H9 (cell line): ENCODE data around the gene MIGA2. TPM values are rescaled to one million over a fixed set of nuclear protein-coding genes. Genes with fewer than 3 reads are reported as not detected.

Experiments
- DNase-seq: peaks from one replicate; pipeline ENCODE4 v3.0.0-alpha.2; 2017
- H2AFZ ChIP-seq: one replicate; pipeline ENCODE4 v1.6.1; 2013; ENCODE audit warnings: mild to moderate bottlenecking, low read length, control low read depth, moderate library complexity
- H2AK5ac ChIP-seq: 2 replicates; pipeline ENCODE4 v1.6.1; 2013; ENCODE audit warnings: low read length, control low read depth, mixed read lengths; ENCODE audit not compliant: insufficient read length
- H2BK120ac ChIP-seq: one replicate; pipeline ENCODE4 v1.6.1; 2013; ENCODE audit warnings: low read depth, mild to moderate bottlenecking, low read length, control low read depth, inconsistent platforms; ENCODE audit not compliant: poor library complexity, severe bottlenecking
- H2BK12ac ChIP-seq: 2 replicates; pipeline ENCODE4 v1.6.1; 2013; ENCODE audit warnings: low read length, control low read depth, mixed read lengths, low read depth; ENCODE audit not compliant: insufficient read length
- H2BK15ac ChIP-seq: 2 replicates; pipeline ENCODE4 v1.6.1; 2013; ENCODE audit warnings: low read depth, low read length, control low read depth
- H2BK20ac ChIP-seq: one replicate; pipeline ENCODE4 v1.6.1; 2013; ENCODE audit warnings: low read depth, mild to moderate bottlenecking, low read length, control low read depth, inconsistent platforms; ENCODE audit not compliant: poor library complexity, severe bottlenecking
- H2BK5ac ChIP-seq: 2 replicates; pipeline ENCODE4 v1.6.1; 2013; ENCODE audit warnings: low read length, control low read depth, mixed read lengths; ENCODE audit not compliant: insufficient read length
- H3K14ac ChIP-seq: 2 replicates; pipeline ENCODE4 v1.6.1; 2013; ENCODE audit warnings: low read length, control low read depth; ENCODE audit not compliant: insufficient read depth
- H3K18ac ChIP-seq: 2 replicates; pipeline ENCODE4 v1.6.1; 2013; ENCODE audit warnings: low read depth, mild to moderate bottlenecking, mixed read lengths, low read length, control low read depth; ENCODE audit not compliant: insufficient read length
- H3K23ac ChIP-seq: 2 replicates; pipeline ENCODE4 v1.6.1; 2013; ENCODE audit warnings: low read length, control low read depth, mixed read lengths, low read depth; ENCODE audit not compliant: insufficient read length
- H3K23me2 ChIP-seq: 2 replicates; pipeline ENCODE4 v1.6.1; 2013; ENCODE audit warnings: low read depth, mild to moderate bottlenecking, mixed read lengths, low read length, control low read depth; ENCODE audit not compliant: insufficient read length, poor library complexity, severe bottlenecking
- H3K27ac ChIP-seq: 2 replicates; pipeline ENCODE4 v1.5.1; 2013; ENCODE audit warnings: low read length, control low read depth, mixed read lengths, low read depth; ENCODE audit not compliant: insufficient read length
- H3K27me3 ChIP-seq: 2 replicates; pipeline ENCODE4 v1.6.1; 2013; ENCODE audit warnings: low read length, control low read depth, inconsistent platforms; ENCODE audit not compliant: insufficient read depth
- H3K4ac ChIP-seq: 2 replicates; pipeline ENCODE4 v1.6.1; 2013; ENCODE audit warnings: low read depth, mild to moderate bottlenecking, control low read depth, inconsistent platforms, low read length, moderate library complexity
- H3K4me1 ChIP-seq: 2 replicates; pipeline ENCODE4 v1.6.1; 2013; ENCODE audit warnings: low read length, control low read depth, inconsistent platforms; ENCODE audit not compliant: insufficient read depth
- H3K4me2 ChIP-seq: 2 replicates; pipeline ENCODE4 v1.6.1; 2013; ENCODE audit warnings: low read length, control low read depth, mixed read lengths; ENCODE audit not compliant: insufficient read length, insufficient read depth
- H3K56ac ChIP-seq: 2 replicates; pipeline ENCODE4 v1.6.1; 2013; ENCODE audit warnings: low read depth, mild to moderate bottlenecking, mixed read lengths, low read length, control low read depth; ENCODE audit not compliant: insufficient read length
- H3K79me1 ChIP-seq: 2 replicates; pipeline ENCODE4 v1.6.1; 2013; ENCODE audit warnings: low read depth, mild to moderate bottlenecking, moderate library complexity, low read length, control low read depth, inconsistent platforms; ENCODE audit not compliant: insufficient read depth, poor library complexity, severe bottlenecking
- H3K79me2 ChIP-seq: 2 replicates; pipeline ENCODE4 v1.6.1; 2013; ENCODE audit warnings: low read length, control low read depth, inconsistent platforms; ENCODE audit not compliant: insufficient read depth
- H3K9ac ChIP-seq: 2 replicates; pipeline ENCODE4 v1.6.1; 2013; ENCODE audit warnings: low read length, control low read depth, mixed read lengths; ENCODE audit not compliant: insufficient read length; ENCODE audit errors: extremely low read depth
- H3K9me3 ChIP-seq: one replicate; pipeline ENCODE4 v1.6.1; 2013; ENCODE audit warnings: low read depth, low read length, inconsistent platforms; ENCODE audit not compliant: control insufficient read depth
- H3T11ph ChIP-seq: one replicate; pipeline ENCODE4 v1.6.1; 2013; ENCODE audit warnings: mild to moderate bottlenecking, low read length, control low read depth, inconsistent platforms
- H4K20me1 ChIP-seq: one replicate; pipeline ENCODE4 v1.6.1; 2013; ENCODE audit not compliant: control insufficient read depth, insufficient read length, insufficient read depth
- H4K5ac ChIP-seq: 2 replicates; pipeline ENCODE4 v1.6.1; 2013; ENCODE audit warnings: low read depth, mild to moderate bottlenecking, mixed read lengths, low read length, control low read depth; ENCODE audit not compliant: insufficient read length
- H4K8ac ChIP-seq: replicated peaks from 2 replicates; pipeline ENCODE4 v1.6.1; 2013; ENCODE audit warnings: low read length, control low read depth, mixed read lengths, low read depth; ENCODE audit not compliant: insufficient read length
- H4K91ac ChIP-seq: 2 replicates; pipeline ENCODE4 v1.6.1; 2013; ENCODE audit warnings: low read depth, mild to moderate bottlenecking, moderate library complexity, mixed read lengths, low read length, control low read depth; ENCODE audit not compliant: insufficient read length
- H3K27ac Mint-ChIP-seq, 3 experiments: 2 replicates in 2 of 3; 3 replicates in 1 of 3; pipeline ENCODE4 v1.8.0; 2020 to 2021; ENCODE audit warnings: mixed read lengths in 3 of 3, mild to moderate bottlenecking in 1 of 3, moderate library complexity in 1 of 3
- H3K27me3 Mint-ChIP-seq: 2 replicates; pipeline ENCODE4 v1.8.0; 2021; ENCODE audit warnings: low read depth, mild to moderate bottlenecking, moderate library complexity, mixed read lengths
- H3K36me3 Mint-ChIP-seq, 3 experiments: 2 replicates in 2 of 3; 3 replicates in 1 of 3; pipeline ENCODE4 v1.8.0; 2020 to 2021; ENCODE audit warnings: low read depth in 3 of 3, mixed read lengths in 3 of 3; ENCODE audit not compliant: insufficient read depth in 1 of 3
- H3K4me1 Mint-ChIP-seq, 2 experiments: 2 replicates each; pipeline ENCODE4 v1.8.0; 2020; ENCODE audit warnings: mixed read lengths in 2 of 2
- H3K4me3 Mint-ChIP-seq, 2 experiments: 2 replicates in 1 of 2; 3 replicates in 1 of 2; pipeline ENCODE4 v1.8.0; 2020 to 2021; ENCODE audit warnings: mild to moderate bottlenecking in 2 of 2, mixed read lengths in 2 of 2, moderate library complexity in 1 of 2
- H3K9me3 Mint-ChIP-seq, 2 experiments: 2 replicates in 1 of 2; 3 replicates in 1 of 2; pipeline ENCODE4 v1.8.0; 2020; ENCODE audit warnings: mild to moderate bottlenecking in 2 of 2, mixed read lengths in 2 of 2, moderate library complexity in 1 of 2
- CTCF ChIP-seq: fragments of 200-600 bp; sonication (generic); conservative IDR thresholded peaks from 3 replicates; pipeline ENCODE4 v1.8.0; 2021; ENCODE audit warnings: antibody characterized with exemption, mild to moderate bottlenecking
- WGBS: extraction: QIAGEN DNeasy Blood & Tissue Kit; methylation state at CpG from one replicate; pipeline ENCODE4 v1.1.7; 2013; ENCODE audit warnings: missing lambda C conversion rate, low lambda C conversion rate, mixed read lengths; ENCODE audit not compliant: insufficient read length; ENCODE audit errors: extremely low coverage; 5-methylcytosine and 5-hydroxymethylcytosine counted together
- total RNA-seq: library from RNA; stranded (reverse); gene quantifications from 2 replicates; pipeline ENCODE4 v1.2.1, GENCODE V29; 2021

MIGA2 gene
- total RNA-seq, 1 experiment from 2014 or later = 37.8 TPM

- Histone ChIP-seq H3K18ac (no peak overlapping the region), H2AFZ (no peak overlapping the region), H3K79me1 (no peaks in the 10 kb centered on the region), H4K5ac (no peak overlapping the region), H2BK12ac (no peak overlapping the region), H3K27me3 (no peaks in the 10 kb centered on the region), H3K27ac (no peak overlapping the region), H3T11ph (no peak overlapping the region), H3K9me3 (no peaks in the 10 kb centered on the region), H4K91ac (no peak overlapping the region), H2BK120ac (no peak overlapping the region), H4K20me1 (no peaks in the 10 kb centered on the region), H3K9ac (no peak overlapping the region), H3K23ac (no peak overlapping the region), H3K23me2 (no peaks in the 10 kb centered on the region), H3K56ac (no peak overlapping the region), H2BK15ac (no peak overlapping the region), H2AK5ac (no peak overlapping the region), H3K14ac (no peak overlapping the region; the same call in 1 of the 2 replicates), H3K4me1 (no peaks in the 10 kb centered on the region), H3K4ac (no peak overlapping the region), H3K79me2 (no peaks in the 10 kb centered on the region), H3K4me2 (no peak overlapping the region), H2BK20ac (no peak overlapping the region), H2BK5ac (no peak overlapping the region), H4K8ac (no peak overlapping the region)
- Mint-ChIP-seq H3K27ac (no peak overlapping the region), H3K4me3 (no peak overlapping the region), H3K9me3 (no peaks in the 10 kb centered on the region), H3K27me3 (no peaks in the 10 kb centered on the region; the same call in 1 of the 2 replicates), H3K4me1 (no peaks in the 10 kb centered on the region), H3K36me3 (peaks cover 15 to 58% (median 47%) of the 10 kb centered on the region in 3 experiments; a peak in 6 of 7 replicates)
- no peak for TF ChIP-seq CTCF
- DNase-seq = no peak
- WGBS = no CpG with 5 or more reads among the region's 12 CpGs
Measured at GRCh38 chr9:129060991-129061390, 24.6 kb downstream of the MIGA2 start.
